Body of pancreas (tissue), 4 donors: ENCODE results near the gene OPRD1. TPM values are rescaled to one million over a fixed set of nuclear protein-coding genes. Genes with fewer than 3 reads are reported as not detected.

Source experiments
- ATAC-seq: fragments of 150-250 bp; one replicate; pipeline ENCODE4 v1.9.1; 2016
- DNase-seq, 4 donors: peaks; one replicate each; pipeline ENCODE4 v3.0.0-alpha.2; 2019
- H3K27ac ChIP-seq, 4 donors: fragments of 200-600 bp; sonication (generic); 1 replicate in 3 of 4; 2 replicates in 1 of 4; pipeline versions ENCODE4 v1.5.1 to v1.6.1; 2016 to 2019; ENCODE audit warnings: mild to moderate bottlenecking in 1 of 4, mixed read lengths in 1 of 4, moderate library complexity in 1 of 4
- H3K27me3 ChIP-seq, 2 donors: fragments of 200-600 bp; sonication (generic); one replicate each; pipeline ENCODE4 v1.6.0; 2016; ENCODE audit warnings: mild to moderate bottlenecking in 1 of 2
- H3K36me3 ChIP-seq, 2 donors: fragments of 200-600 bp; sonication (generic); replicated peaks in 1 of 2; 2 replicates each; pipeline ENCODE4 v1.5.1; 2016; ENCODE audit warnings: low read depth in 2 of 2; ENCODE audit not compliant: insufficient read depth in 1 of 2
- H3K4me1 ChIP-seq: fragments of 200-600 bp; sonication (generic); one replicate; pipeline ENCODE4 v1.6.0; 2016
- H3K4me3 ChIP-seq, 2 donors: fragments of 200-600 bp; sonication (generic); 1 replicate in 1 of 2; 2 replicates in 1 of 2; pipeline ENCODE4 v1.5.1; 2016 to 2019
- H3K9me3 ChIP-seq, 3 donors: fragments of 200-600 bp; sonication (generic); 1 replicate in 2 of 3; 2 replicates in 1 of 3; pipeline ENCODE4 v1.5.1; 2016
- CTCF ChIP-seq, 7 experiments: fragments of 450-650 bp in 4 of 7; fragments of 200-600 bp in 3 of 7; sonication (generic) in 3 of 7; IDR thresholded peaks; one replicate each; pipeline ENCODE4 v1.5.1; 2016 to 2019; ENCODE audit warnings: antibody characterized with exemption in 7 of 7
- POLR2A ChIP-seq, 3 donors: fragments of 450-650 bp; IDR thresholded peaks; one replicate each; pipeline ENCODE4 v1.6.1; 2016; ENCODE audit warnings: antibody characterized with exemption in 3 of 3, mild to moderate bottlenecking in 2 of 3
- whole genome bisulfite sequencing, 2 donors: methylation state at CpG; one replicate each; pipeline ENCODE4 v1.1.5; 2017; 5-methylcytosine and 5-hydroxymethylcytosine counted together
- intact Hi-C: fragments of 100-400 bp; cut with DNase I; formaldehyde crosslinking; loops from one replicate; pipeline ENCODE4 v1.15.1; 2023
- small RNA-seq: library from RNA; depleted of rRNA; stranded (forward); fragments of <200 nt; gene quantifications from one replicate; pipeline ENCODE3, GENCODE V24; 2016
- total RNA-seq, 2 donors: library from RNA; depleted of rRNA; stranded (reverse); fragments of >200 nt; gene quantifications; one replicate each; pipeline ENCODE4 v1.1.0, GENCODE V29; 2016

The OPRD1 gene
- total RNA-seq, 2 donors from 2014 or later, result 0.66 TPM; not detected in 1

DNA sequence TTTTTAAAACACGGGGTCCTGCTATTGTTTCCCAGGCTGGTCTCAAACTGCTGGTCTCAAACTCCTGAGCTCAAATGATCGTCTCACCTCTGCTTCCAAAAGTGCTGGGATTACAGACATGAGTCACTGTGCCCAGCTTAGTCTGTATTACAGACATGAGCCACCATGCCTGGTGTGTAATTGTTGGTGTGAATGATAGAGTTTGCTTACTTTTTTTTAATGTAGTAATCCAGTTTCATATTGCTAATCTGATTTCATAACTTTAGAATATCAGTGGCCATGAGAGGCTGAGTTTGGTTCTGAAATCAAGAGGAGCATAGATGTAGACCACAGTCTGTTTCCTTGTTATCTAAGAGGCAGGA lies 105.8 kb downstream of the OPRD1 start:
- Histone ChIP-seq H3K4me1 (peaks cover 13% of the 10 kb centered on the region), H3K4me3 (no peak overlapping the region), H3K27ac (no peak overlapping the region), H3K27me3 (no peaks in the 10 kb centered on the region), H3K9me3 (no peaks in the 10 kb centered on the region), H3K36me3 (no peaks in the 10 kb centered on the region)
- ATAC-seq, result no peak
- WGBS, 2 donors, result 81 to 88% methylated on average over 2 of the region's 2 CpGs
- DNase-seq, result no peak
- intact Hi-C loops, result no loop called here
- TF ChIP-seq CTCF (IDR thresholded peaks at IDR 0.05) (no peak), POLR2A (IDR thresholded peaks at IDR 0.05) (no peak)

Small RNAs within 50 kb of the gene (small RNA-seq; reads per million reads assigned to genes)
- not detected for gene RF00019

Other genes starting within 250 kb of the OPRD1 start
- 1 to 10 TPM in 1 of 2 donors, not detected in 1; 2.9 TPM for gene RAB42, start 219.9 kb upstream of the OPRD1 start, total RNA-seq
- 10 to 100 TPM; 11.7 to 11.9 TPM for gene TAF12, start 169.1 kb upstream of the OPRD1 start, total RNA-seq
- not detected for gene RNU11, start 163.6 kb upstream of the OPRD1 start, total RNA-seq
- gene GMEB1, start 143.4 kb upstream of the OPRD1 start, total RNA-seq, result 1 to 10 TPM; 5.2 to 5.6 TPM
- 10 to 100 TPM; 20.2 to 28.7 TPM for gene YTHDF2, start 75.2 kb upstream of the OPRD1 start, total RNA-seq
- gene EPB41, start 102.4 kb downstream of the OPRD1 start, total RNA-seq, result 10 to 100 TPM; 45.8 to 54.7 TPM